Testis (tissue), 3 donors: ENCODE results near the gene CCDC178. TPM values are rescaled to one million over a fixed set of nuclear protein-coding genes. Genes with fewer than 3 reads are reported as not detected.

Experiments
- DNase-seq: peaks from one replicate; pipeline ENCODE4 v3.0.0-alpha.2; 2019
- H3K27ac ChIP-seq, 2 donors: fragments of 200-600 bp; sonication (generic); one replicate each; pipeline ENCODE4 v1.5.1; 2019
- H3K27me3 ChIP-seq: fragments of 200-600 bp; sonication (generic); one replicate; pipeline ENCODE4 v1.5.1; 2019
- H3K36me3 ChIP-seq: fragments of 200-600 bp; sonication (generic); one replicate; pipeline ENCODE4 v1.5.1; 2017; ENCODE audit warnings: low read depth; ENCODE audit errors: missing control alignments
- H3K4me1 ChIP-seq: fragments of 200-600 bp; sonication (generic); one replicate; pipeline ENCODE4 v1.5.1; 2019
- H3K4me3 ChIP-seq, 2 donors: fragments of 200-600 bp; sonication (generic); one replicate each; pipeline ENCODE4 v1.5.1; 2017 to 2019
- H3K9me3 ChIP-seq: fragments of 200-600 bp; sonication (generic); one replicate; pipeline ENCODE4 v1.5.1; 2017
- POLR2A ChIP-seq: fragments of 450-650 bp; IDR thresholded peaks from one replicate; pipeline ENCODE4 v1.6.1; 2017; ENCODE audit warnings: antibody characterized with exemption, mild to moderate bottlenecking, moderate library complexity
- WGBS, 2 donors: methylation state at CpG; one replicate each; pipeline ENCODE4 v1.1.5; 2018; 5-methylcytosine and 5-hydroxymethylcytosine counted together
- intact Hi-C: fragments of 100-400 bp; cut with DNase I; formaldehyde crosslinking; loops from one replicate; pipeline ENCODE4 v1.15.1; 2023; ENCODE audit warnings: low total_unique reads
- polyA plus RNA-seq: library from polyadenylated mRNA; stranded (reverse); fragments of 350-450 nt; fragmentation: Illumina TruSeq; extraction: RNeasy Lipid Tissue Mini Kit (QIAGEN cat#74804); gene quantifications from one replicate; pipeline ENCODE4 v1.2.3, GENCODE V29; 2014; ENCODE audit warnings: low read depth, low replicate concordance; ENCODE audit not compliant: insufficient read depth
- total RNA-seq, 2 donors: library from RNA; depleted of rRNA; stranded (reverse); fragments of >200 nt; gene quantifications; one replicate each; pipeline ENCODE4 v1.2.3, GENCODE V29; 2016
- TF ChIP-seq, protein P1 (sequence below), 3 experiments: fragments of 450-650 bp in 2 of 3; fragments of 200-600 bp in 1 of 3; sonication (generic) in 1 of 3; IDR thresholded peaks; one replicate each; pipeline ENCODE4 v1.5.1; 2016 to 2019; ENCODE audit warnings: antibody characterized with exemption in 3 of 3, mild to moderate bottlenecking in 2 of 3, moderate library complexity in 1 of 3

CCDC178 gene
- total and polyA plus RNA-seq, 3 donors from 2014 or later, result 8.6 to 17.5 (median 10.2) TPM

DNA sequence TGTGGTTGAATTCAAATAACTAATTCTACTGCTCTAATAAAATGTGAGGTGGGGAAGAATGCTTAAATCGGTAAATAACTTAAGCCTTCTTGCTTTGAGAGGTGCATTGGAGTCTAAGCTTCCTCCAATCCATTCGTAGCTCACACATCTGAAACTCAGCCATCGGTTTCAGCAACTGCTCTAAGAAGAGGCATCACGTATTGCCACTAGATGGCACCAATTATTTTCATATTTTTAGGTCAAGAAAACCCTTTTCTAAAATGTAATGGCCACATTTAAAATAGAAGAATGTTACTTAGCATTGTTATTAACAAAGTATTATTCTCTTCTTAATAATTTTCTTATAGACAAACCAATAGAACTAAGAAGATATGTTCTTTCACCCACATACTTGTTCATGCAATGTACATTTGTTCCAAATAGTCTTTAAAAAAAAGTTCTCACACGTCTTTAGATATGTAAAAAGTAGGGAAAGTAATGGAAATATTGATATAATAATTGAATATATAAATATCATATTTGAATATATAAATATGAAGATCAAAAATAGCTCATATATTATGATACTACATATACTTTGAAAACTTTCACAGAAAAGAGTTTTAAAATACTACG lies 229.8 kb downstream of the CCDC178 start:
- 38 to 46% methylated on average over 6 of the region's 6 CpGs for WGBS, 2 donors
- Histone ChIP-seq H3K4me3 (no peak overlapping the region), H3K36me3 (no peaks in the 10 kb centered on the region), H3K27me3 (no peaks in the 10 kb centered on the region), H3K27ac (no peak overlapping the region), H3K9me3 (no peaks in the 10 kb centered on the region), H3K4me1 (no peaks in the 10 kb centered on the region)
- no peak for DNase-seq
- TF ChIP-seq, protein P1, sequence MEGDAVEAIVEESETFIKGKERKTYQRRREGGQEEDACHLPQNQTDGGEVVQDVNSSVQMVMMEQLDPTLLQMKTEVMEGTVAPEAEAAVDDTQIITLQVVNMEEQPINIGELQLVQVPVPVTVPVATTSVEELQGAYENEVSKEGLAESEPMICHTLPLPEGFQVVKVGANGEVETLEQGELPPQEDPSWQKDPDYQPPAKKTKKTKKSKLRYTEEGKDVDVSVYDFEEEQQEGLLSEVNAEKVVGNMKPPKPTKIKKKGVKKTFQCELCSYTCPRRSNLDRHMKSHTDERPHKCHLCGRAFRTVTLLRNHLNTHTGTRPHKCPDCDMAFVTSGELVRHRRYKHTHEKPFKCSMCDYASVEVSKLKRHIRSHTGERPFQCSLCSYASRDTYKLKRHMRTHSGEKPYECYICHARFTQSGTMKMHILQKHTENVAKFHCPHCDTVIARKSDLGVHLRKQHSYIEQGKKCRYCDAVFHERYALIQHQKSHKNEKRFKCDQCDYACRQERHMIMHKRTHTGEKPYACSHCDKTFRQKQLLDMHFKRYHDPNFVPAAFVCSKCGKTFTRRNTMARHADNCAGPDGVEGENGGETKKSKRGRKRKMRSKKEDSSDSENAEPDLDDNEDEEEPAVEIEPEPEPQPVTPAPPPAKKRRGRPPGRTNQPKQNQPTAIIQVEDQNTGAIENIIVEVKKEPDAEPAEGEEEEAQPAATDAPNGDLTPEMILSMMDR (IDR thresholded peaks at IDR 0.05), result peak in 2 of 3 experiments; percentile 11 to 46
- TF ChIP-seq POLR2A, result no peak
- intact Hi-C loops, result no loop called here

DNA sequence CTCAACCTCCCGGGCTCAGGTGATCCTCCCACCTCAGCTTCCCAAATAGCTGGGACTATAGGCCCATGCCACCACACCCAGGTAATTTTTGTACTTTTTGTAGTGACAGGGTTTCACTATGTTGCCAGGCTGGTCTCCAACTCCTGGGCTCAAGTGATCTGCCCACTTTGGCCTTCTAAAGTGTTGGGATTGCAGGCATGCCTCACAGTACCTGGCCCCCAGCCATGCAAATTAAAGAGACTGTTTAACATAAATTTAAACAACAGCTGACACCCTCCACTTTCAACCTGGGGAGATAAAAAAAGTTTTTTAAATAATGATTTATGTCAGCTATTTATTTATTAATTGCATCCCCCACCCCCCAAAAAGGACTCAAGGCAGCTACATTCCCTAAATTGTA lies 234.7 kb downstream of the CCDC178 start:
- WGBS, 2 donors, result 83 to 94% methylated on average over 1 of the region's 1 CpG
- Histone ChIP-seq H3K36me3 (no peaks in the 10 kb centered on the region), H3K4me1 (no peaks in the 10 kb centered on the region), H3K4me3 (no peak overlapping the region), H3K9me3 (no peaks in the 10 kb centered on the region), H3K27me3 (no peaks in the 10 kb centered on the region), H3K27ac (no peak overlapping the region)
- TF ChIP-seq POLR2A, result no peak
- TF ChIP-seq, protein P1 (IDR thresholded peaks at IDR 0.05), result no peak
- intact Hi-C loops, result no loop called here
- DNase-seq, result no peak

DNA sequence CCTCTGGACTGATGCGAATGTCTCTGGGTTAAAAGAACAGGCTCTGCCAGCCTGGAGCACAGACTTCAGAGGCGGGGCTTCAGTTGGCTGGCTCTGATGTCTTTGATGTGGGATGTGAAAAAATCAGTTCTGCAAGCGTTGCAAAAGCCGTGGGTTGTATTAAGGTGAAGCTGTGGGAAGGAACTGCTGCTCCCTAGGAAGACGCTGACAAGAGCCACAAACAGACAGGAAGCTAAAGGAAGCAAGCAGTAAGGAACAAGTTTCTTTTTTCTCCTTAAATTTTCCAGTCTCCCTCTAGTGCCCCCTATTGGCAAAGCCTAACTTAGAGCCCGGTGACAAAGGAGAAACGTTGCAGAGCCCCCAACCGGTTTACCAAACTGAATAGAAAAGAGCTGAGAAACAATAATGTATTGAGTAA lies 239.0 kb downstream of the CCDC178 start:
- 7 to 10% methylated on average over 8 of the region's 8 CpGs for WGBS, 2 donors
- DNase-seq, result peak; percentile 51
- no peak overlapping the region for H3K27ac ChIP-seq
- no peaks in the 10 kb centered on the region for H3K36me3 ChIP-seq
- intact Hi-C loops, result no loop called here
- H3K9me3 ChIP-seq, result no peaks in the 10 kb centered on the region
- TF ChIP-seq, protein P1 (IDR thresholded peaks at IDR 0.05), result peak in 2 of 3 experiments; percentile 30 to 55
- no peak for TF ChIP-seq POLR2A
- H3K4me3 ChIP-seq, result no peak overlapping the region
- no peaks in the 10 kb centered on the region for H3K4me1 ChIP-seq
- H3K27me3 ChIP-seq, result no peaks in the 10 kb centered on the region

DNA sequence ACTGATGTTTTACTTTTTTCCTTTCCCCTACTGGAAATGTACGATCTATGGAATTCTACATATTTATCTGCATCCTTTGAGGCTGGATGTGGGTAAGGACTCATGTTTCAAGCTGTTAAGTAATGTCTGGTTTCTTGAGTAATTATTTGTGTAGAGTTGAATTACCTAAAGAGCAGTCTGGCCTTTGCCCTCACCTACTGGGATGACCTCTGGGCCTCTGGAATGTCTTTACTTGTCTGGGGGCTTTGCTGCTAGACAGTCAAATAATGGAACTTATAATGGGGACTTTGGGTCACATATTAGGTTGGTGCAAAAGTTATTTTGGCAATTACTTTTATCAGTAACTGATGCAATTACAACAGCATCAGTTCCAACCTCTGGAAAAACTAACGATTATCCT lies 244.7 kb downstream of the CCDC178 start:
- intact Hi-C loops, result no loop called here
- Histone ChIP-seq H3K27ac (no peak overlapping the region), H3K4me3 (no peak overlapping the region), H3K36me3 (no peaks in the 10 kb centered on the region), H3K27me3 (no peaks in the 10 kb centered on the region), H3K4me1 (no peaks in the 10 kb centered on the region), H3K9me3 (no peaks in the 10 kb centered on the region)
- WGBS, 2 donors, result 64 to 69% methylated on average over 2 of the region's 2 CpGs
- no peak for DNase-seq
- TF ChIP-seq, protein P1 (IDR thresholded peaks at IDR 0.05), result no peak
- TF ChIP-seq POLR2A, result no peak

DNA sequence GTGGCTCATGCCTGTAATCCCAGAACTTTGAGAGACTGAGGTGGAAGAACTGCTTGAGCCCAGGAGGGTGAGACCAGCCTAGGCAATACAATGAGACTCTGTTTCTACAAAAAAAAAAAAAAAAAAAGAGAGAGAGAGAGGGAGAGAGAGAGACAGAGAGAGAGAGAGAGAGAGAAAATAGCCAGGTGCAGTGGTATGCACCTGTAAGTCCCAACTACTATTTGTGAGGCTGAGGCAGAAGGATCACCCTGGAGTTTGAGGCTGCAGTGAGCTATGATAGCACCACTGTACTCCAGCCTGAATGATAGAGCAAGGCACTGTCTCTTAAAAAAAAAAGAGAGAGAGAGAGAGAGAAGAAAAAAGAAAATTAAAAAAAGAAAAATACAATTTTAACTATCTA lies 245.7 kb downstream of the CCDC178 start:
- TF ChIP-seq POLR2A, result no peak
- TF ChIP-seq, protein P1 (IDR thresholded peaks at IDR 0.05), result no peak
- H3K9me3 ChIP-seq, result no peaks in the 10 kb centered on the region
- no peaks in the 10 kb centered on the region for H3K4me1 ChIP-seq
- no peak overlapping the region for H3K27ac ChIP-seq
- no peaks in the 10 kb centered on the region for H3K27me3 ChIP-seq
- intact Hi-C loops, result no loop called here
- H3K4me3 ChIP-seq, result no peak overlapping the region
- H3K36me3 ChIP-seq, result no peaks in the 10 kb centered on the region
- DNase-seq, result no peak
